Lung (tissue), 12 donors: ENCODE data around the gene JMJD1C. TPM values are rescaled to one million over a fixed set of nuclear protein-coding genes. Genes with fewer than 3 reads are reported as not detected.
"Not testable (repeated sequence)": the region's sequence is repeated elsewhere in the genome, so short reads cannot be mapped to it uniquely, and the experiment has no call there.

Experiments used
- ATAC-seq: fragments of 200-7000 bp; cut with Tn5 transposase; one replicate; pipeline ENCODE4 v1.9.1; 2020; ENCODE audit warnings: moderate number of reproducible peaks; ENCODE audit not compliant: insufficient read depth, low FRiP score
- DNase-seq, 3 donors: peaks; one replicate each; pipeline ENCODE4 v3.0.0-alpha.2; 2013 to 2017
- H3K27ac ChIP-seq, 2 donors: one replicate each; pipeline ENCODE4 v1.5.1; 2013; ENCODE audit warnings: mild to moderate bottlenecking in 2 of 2, moderate library complexity in 2 of 2, control low read depth in 1 of 2, inconsistent platforms in 1 of 2, low read depth in 1 of 2, low read length in 1 of 2
- H3K27me3 ChIP-seq, 3 donors: one replicate each; pipeline ENCODE4 v1.5.1; 2013; ENCODE audit warnings: low read length in 2 of 3; ENCODE audit not compliant: control insufficient read depth in 3 of 3, insufficient read depth in 3 of 3
- H3K36me3 ChIP-seq, 4 donors: one replicate each; pipeline ENCODE4 v1.5.1; 2013; ENCODE audit warnings: low read length in 4 of 4, mild to moderate bottlenecking in 1 of 4, moderate library complexity in 1 of 4; ENCODE audit not compliant: control insufficient read depth in 4 of 4, insufficient read depth in 4 of 4
- H3K4me1 ChIP-seq, 5 donors: one replicate each; pipeline ENCODE4 v1.5.1; 2013; ENCODE audit warnings: low read length in 5 of 5, mild to moderate bottlenecking in 2 of 5, moderate library complexity in 1 of 5; ENCODE audit not compliant: control insufficient read depth in 5 of 5, insufficient read depth in 5 of 5
- H3K4me3 ChIP-seq: one replicate; pipeline ENCODE4 v1.5.1; 2013; ENCODE audit warnings: mild to moderate bottlenecking, control low read depth, moderate library complexity
- H3K9ac ChIP-seq, 2 donors: one replicate each; pipeline ENCODE4 v1.5.1; 2013; ENCODE audit warnings: low read length in 2 of 2, control low read depth in 1 of 2; ENCODE audit not compliant: insufficient read depth in 1 of 2
- H3K9me3 ChIP-seq, 4 donors: one replicate each; pipeline ENCODE4 v1.5.1; 2013; ENCODE audit warnings: low read length in 3 of 4, mild to moderate bottlenecking in 1 of 4, moderate library complexity in 1 of 4; ENCODE audit not compliant: control insufficient read depth in 4 of 4, insufficient read depth in 3 of 4
- WGBS, 2 donors: extraction: QIAGEN DNeasy Blood & Tissue Kit; methylation state at CpG; one replicate each; pipeline ENCODE4 v1.1.7; 2013; 5-methylcytosine and 5-hydroxymethylcytosine counted together
- polyA plus RNA-seq, 2 donors: library from polyadenylated mRNA; stranded (reverse); fragments of 200-250 nt; gene quantifications; one replicate each; pipeline ENCODE4 v1.2.1, GENCODE V29; 2013
- total RNA-seq, 2 donors: library from RNA; depleted of rRNA in 1 of 2; stranded (reverse); fragments of >200 nt in 1 of 2; gene quantifications; one replicate each; pipeline ENCODE4 v1.2.1, GENCODE V29; 2014 to 2021
- TF ChIP-seq, protein P1 (sequence below): IDR thresholded peaks from 2 replicates; pipeline ENCODE4 v1.5.1; 2012; ENCODE audit warnings: mild to moderate bottlenecking; ENCODE audit errors: control extremely low read depth, extremely low read depth
- donor health status: control.
- donor health status: control.
- donor health status: Bipolar disorder and iron deficiency.
- donor health status: healthy.
- donor health status: DM: yes; HTN: yes; CAD: no.

Gene JMJD1C
- total and polyA plus RNA-seq, 4 donors = 30.5 to 233 (median 71.2) TPM

GRCh38 chr10:63297941-63298340, 167.8 kb downstream of the JMJD1C start:
- Histone ChIP-seq H3K9me3 (no peaks in the 10 kb centered on the region), H3K4me1 (peaks cover 0 to 5% (median 0%) of the 10 kb centered on the region in 5 donors), H3K27me3 (no peaks in the 10 kb centered on the region), H3K36me3 (no peaks in the 10 kb centered on the region), H3K4me3 (no peak overlapping the region), H3K27ac (no peak overlapping the region), H3K9ac (no peak overlapping the region)
- no peak for DNase-seq
- WGBS, 2 donors = 98% methylated on average over 8 of the region's 8 CpGs
- TF ChIP-seq, protein P1, sequence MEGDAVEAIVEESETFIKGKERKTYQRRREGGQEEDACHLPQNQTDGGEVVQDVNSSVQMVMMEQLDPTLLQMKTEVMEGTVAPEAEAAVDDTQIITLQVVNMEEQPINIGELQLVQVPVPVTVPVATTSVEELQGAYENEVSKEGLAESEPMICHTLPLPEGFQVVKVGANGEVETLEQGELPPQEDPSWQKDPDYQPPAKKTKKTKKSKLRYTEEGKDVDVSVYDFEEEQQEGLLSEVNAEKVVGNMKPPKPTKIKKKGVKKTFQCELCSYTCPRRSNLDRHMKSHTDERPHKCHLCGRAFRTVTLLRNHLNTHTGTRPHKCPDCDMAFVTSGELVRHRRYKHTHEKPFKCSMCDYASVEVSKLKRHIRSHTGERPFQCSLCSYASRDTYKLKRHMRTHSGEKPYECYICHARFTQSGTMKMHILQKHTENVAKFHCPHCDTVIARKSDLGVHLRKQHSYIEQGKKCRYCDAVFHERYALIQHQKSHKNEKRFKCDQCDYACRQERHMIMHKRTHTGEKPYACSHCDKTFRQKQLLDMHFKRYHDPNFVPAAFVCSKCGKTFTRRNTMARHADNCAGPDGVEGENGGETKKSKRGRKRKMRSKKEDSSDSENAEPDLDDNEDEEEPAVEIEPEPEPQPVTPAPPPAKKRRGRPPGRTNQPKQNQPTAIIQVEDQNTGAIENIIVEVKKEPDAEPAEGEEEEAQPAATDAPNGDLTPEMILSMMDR = no peak
- ATAC-seq = no peak

DNA sequence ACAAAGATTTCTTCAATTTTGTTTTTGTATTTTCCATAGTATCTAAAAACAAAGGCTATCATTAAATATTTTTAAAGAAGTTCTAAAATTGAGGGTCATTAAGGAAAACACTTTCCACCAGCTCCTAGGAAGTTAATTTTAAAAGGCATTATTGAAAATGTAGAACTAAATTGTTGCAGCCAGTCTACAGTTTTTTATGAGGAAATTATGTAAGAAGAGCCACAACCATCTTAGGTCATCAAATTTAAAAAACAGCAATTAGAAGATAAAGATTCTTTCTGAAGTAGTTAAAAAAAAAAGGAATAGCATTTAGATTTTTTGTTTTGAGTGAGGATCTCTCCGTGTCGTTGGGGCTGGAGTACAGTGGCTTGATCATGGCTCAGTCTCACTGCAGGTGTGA, 171.0 kb downstream of the JMJD1C start:
- Histone ChIP-seq H3K4me3 (no peak overlapping the region), H3K27me3 (no peaks in the 10 kb centered on the region), H3K9me3 (no peaks in the 10 kb centered on the region), H3K9ac (no peak overlapping the region), H3K27ac (no peak overlapping the region), H3K4me1 (peaks cover 0 to 2% (median 0%) of the 10 kb centered on the region in 5 donors), H3K36me3 (no peaks in the 10 kb centered on the region)
- DNase-seq (no peak), ATAC-seq (no peak)
- 33 to 69% methylated on average over 2 of the region's 2 CpGs for WGBS, 2 donors
- TF ChIP-seq, protein P1 = no peak

- H3K4me1 ChIP-seq, H3K9ac ChIP-seq, H3K27me3 ChIP-seq, H3K4me3 ChIP-seq, ATAC-seq, H3K9me3 ChIP-seq, H3K36me3 ChIP-seq, H3K27ac ChIP-seq, DNase-seq: not testable (repeated sequence)
- WGBS, 2 donors = 72 to 81% methylated on average over 4 of the region's 4 CpGs
Measured at GRCh38 chr10:63292847-63293246, 172.9 kb downstream of the JMJD1C start.

- Histone ChIP-seq H3K27ac (no peak overlapping the region), H3K9ac (no peak overlapping the region), H3K9me3 (no peaks in the 10 kb centered on the region), H3K4me3 (no peak overlapping the region), H3K36me3 (no peaks in the 10 kb centered on the region), H3K4me1 (peaks cover 0 to 5% (median 0%) of the 10 kb centered on the region in 5 donors), H3K27me3 (no peaks in the 10 kb centered on the region)
- no peak for DNase-seq
- no peak for ATAC-seq
- TF ChIP-seq, protein P1 = no peak
- 96 to 100% methylated on average over 1 of the region's 1 CpG for WGBS, 2 donors
Measured at GRCh38 chr10:63288170-63288569, 177.6 kb downstream of the JMJD1C start.
